Middle frontal gyrus (tissue), 1 donor: ENCODE measurements around the gene HELB.
A peak's percentile ranks its signal among the peaks of the same experiment; 100 is the strongest.

Experiments used
- DNase-seq: peaks from one replicate; pipeline ENCODE4 v3.0.0-alpha.2; 2015; ENCODE audit warnings: low spot score; ENCODE audit errors: extremely low spot score

HELB gene

DNA sequence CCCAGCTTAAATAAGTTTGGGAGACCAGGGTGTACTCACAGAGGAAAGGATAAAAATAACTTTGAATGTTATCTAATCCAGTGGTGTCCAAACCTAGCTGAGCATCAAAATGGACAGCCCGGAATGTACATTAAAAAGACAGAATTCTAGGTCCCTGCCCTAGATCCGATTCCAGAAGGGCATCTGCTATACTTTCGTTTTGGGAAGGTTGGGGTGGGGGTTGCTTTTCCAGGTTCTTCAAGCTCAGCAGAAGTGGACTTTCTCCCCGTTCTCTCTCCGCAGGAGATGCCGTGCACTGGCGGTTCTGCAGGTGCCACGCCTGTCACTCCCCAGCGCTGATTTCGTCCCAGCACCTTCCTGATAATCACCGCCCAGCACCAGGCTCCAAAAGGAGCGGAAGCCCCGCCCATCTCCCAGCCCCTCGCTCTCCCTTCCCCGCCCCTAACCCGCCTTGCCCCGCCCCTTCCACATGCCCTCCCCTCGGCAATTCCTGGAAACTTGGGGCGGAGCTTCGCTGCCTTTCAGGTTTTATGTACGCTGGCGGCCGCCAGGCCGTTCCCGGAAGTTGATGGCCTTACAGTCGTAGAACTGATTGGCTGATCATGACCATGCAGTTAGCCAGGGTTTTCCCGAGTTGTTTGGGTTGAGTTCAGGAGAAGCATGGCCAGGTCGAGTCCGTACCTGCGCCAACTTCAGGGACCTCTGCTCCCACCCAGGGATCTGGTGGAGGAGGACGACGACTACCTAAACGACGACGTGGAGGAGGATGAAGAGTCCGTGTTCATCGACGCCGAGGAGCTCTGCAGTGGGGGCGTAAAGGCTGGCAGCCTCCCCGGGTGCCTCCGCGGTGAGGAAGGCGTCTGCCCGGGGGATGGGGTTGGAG is at the start of gene HELB:
Gene HELB (plus strand): TSS at position 550 of the 883 bp plus-strand sequence. CDS start 111 bp downstream, at position 661.
- peak; percentile 82 for DNase-seq

- no peak for DNase-seq
Measured at GRCh38 chr12:66252771-66253170, 49.5 kb upstream of the HELB start.

GRCh38 chr12:66255737-66256136 is 46.6 kb upstream of the HELB start:
- no peak for DNase-seq

GRCh38 chr12:66258011-66258410 is 44.3 kb upstream of the HELB start:
- no peak for DNase-seq

DNA sequence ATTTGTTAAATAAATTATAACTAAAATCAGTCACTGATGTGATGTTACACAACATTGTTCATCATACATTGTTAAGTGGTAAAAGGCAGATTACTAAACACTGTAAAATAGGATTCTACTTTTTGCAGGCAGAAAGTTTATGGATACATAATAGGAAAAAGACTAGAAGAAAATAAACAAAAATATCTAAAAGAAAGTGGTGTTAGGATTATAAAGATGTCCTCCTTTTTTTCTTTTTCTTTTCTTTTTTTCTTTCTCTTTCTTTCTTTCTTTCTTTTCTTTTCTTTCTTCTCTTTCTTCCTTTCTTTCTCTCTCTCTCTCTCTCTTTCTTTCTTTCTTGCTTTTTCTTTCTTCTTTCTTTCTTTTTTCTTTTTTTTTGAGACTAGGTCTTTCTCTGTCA is 39.6 kb upstream of the HELB start:
- DNase-seq, result no peak

DNA sequence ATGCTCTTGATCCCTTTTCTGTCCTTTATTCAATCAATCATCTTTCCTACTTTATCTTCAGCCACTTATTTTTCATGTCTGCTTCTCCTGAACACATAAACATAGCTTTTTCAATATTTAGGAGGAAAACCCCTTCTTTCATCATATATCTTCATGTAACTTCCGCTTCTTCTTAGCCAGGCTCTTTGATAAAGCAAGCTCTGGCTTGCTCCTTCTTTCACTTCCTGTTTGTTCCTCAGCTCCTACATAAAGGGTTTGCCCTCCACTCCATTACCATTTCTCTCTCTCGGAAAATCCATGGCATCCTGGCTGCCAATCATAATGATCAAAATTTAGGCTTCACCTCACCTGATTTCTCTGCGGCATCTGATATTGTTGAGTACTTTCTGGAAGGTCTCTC is 33.7 kb upstream of the HELB start:
- no peak for DNase-seq

- no peak for DNase-seq
Measured at GRCh38 chr12:66269142-66269541, 33.2 kb upstream of the HELB start.

DNA sequence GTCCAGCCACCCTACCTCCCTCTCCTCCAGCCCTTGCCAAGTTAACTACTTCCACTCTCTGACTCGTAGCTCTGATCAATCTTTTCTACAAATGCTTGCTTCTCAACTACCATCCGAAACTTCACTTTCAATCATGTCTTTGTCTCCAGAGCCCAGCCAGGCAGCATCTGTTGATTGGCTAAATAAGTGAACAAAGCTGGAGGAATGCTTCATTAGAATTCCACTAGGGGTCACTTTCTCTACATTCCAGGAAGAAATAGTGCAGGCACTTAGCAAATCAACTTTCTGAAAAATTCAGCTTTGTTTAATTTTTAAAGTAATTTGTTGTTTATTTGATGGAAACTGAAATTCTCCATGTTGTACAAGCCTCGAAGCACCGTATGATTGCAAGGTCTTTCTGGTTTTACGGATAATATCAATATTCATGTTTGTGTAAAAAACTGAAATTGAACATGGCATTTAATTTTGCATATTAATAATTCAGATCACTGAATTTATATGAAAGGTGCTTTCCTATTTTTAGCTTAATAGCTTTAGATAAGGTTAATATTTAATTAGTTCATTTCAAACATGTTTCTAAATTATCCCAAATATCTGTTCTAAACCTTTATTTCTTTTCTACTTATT is 32.4 kb upstream of the HELB start:
- DNase-seq, result peak; percentile 48

- DNase-seq, result no peak
Measured at GRCh38 chr12:66270613-66271012, 31.7 kb upstream of the HELB start.

GRCh38 chr12:66272650-66273049 is 29.6 kb upstream of the HELB start:
- DNase-seq, result no peak

- no peak for DNase-seq
Measured at GRCh38 chr12:66273147-66273546, 29.1 kb upstream of the HELB start.

GRCh38 chr12:66275040-66275439 is 27.3 kb upstream of the HELB start:
- no peak for DNase-seq

DNA sequence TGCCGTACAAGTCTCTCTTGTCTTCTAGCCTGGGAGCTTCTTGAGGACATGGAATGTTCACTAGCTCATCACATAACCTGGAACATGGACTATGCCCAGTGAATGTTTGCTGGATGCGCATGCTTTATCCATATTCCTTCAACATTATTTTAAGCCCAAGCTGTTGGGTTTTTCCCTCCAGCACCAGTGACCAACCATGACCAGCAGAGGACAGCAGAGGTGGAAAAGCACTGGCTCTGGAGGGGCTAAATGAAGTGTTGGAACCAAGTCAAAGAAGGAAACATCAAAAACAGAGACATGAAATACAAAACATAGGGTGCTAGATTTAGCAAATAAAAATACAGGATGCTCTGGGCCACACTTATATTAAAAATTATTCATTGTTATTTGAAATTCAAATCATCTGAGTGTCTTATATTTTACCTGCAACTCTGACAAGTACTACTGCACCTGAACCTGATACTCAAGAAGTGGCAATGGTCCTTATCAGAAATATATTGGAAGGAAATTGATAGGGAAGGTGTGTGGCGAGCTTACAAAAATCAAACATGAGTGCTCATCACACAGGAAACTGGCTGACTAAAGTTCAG is 23.1 kb upstream of the HELB start:
- no peak for DNase-seq

- DNase-seq, result no peak
Measured at GRCh38 chr12:66280561-66280960, 21.7 kb upstream of the HELB start.

DNA sequence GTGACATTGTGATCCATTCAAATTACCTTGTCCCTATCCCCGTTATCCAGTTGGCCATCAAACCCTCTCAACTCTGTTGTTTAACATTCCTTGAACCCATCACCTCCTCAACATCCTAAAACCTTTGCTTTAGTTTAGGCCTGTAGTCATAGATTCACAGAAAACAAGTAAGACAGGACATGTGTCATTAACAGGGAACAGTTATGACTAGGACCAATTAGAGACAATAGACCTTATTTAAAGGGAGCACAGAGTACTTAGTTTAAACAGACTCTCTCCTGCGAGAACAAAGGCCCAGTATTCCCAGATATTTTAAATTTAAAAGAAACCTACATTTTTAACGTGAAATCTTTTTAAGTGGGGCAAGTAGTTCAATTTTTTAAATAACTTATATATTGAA is 20.0 kb upstream of the HELB start:
- DNase-seq, result no peak

GRCh38 chr12:66287275-66287674 is 15.0 kb upstream of the HELB start:
- no peak for DNase-seq

DNA sequence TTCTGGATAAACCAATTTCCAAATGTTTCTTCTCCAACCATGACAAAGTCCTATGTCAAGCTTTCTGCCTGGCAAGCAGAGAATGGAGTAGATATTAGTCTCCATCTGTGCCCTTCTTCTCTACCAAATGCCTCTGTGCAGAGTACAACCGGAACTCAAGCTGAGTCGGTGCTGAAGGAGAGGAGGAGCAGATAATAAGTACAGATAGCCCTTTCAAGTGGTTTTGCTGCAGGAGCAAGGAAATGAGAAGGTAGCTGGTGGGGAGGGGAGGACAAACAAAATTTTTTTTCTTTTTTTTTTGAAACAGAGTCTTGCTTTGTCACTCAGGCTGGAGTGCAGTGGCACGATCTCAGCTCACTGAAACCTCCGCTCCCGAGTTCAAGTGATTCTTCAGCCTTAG is 14.2 kb upstream of the HELB start:
- DNase-seq, result no peak

DNA sequence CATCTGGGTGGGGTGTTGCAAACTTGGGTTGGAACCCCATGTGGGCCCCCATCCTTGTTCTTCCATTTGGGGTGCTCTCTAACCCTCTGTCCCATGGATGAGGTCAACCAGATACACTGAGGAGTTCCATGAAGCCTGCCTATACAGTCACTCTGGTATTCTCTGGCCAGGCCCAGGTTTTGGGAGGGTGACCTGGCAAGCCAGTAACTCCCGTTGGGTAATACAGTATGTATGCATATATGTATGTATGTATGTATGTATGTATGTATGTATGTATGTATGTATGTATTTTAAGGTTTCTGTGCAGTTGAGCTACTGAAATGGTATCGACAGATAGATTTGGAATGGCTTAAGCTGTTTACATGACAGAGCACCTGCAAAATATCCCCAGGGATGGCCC is 12.8 kb upstream of the HELB start:
- DNase-seq, result no peak

- DNase-seq, result no peak
Measured at GRCh38 chr12:66290716-66291200, 11.5 kb upstream of the HELB start.

DNA sequence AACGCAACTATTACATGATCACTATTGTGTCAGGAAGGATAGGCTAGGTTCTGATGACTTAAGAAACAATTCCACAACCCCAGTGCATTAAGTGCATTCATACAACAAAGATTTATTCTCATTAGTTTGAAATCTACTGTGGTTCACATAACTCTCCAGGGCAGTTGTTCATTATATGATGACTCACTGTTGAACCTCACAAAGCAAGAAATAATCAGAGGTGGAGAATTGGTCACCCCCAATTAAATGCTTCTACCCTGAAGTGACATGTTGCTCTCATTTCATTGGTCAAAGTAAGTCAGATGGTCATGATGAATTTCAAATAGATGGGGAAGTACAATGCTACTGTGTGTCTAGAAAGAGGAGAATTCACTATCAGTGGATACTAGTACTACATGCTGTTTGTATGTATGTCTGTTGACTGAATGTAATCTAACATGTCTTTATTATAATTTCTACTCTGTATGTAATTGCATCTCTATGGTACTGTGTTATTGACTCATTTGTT is 6.1 kb upstream of the HELB start:
- no peak for DNase-seq

- DNase-seq, result no peak
Measured at GRCh38 chr12:66297080-66297479, 5.2 kb upstream of the HELB start.

GRCh38 chr12:66297923-66298322 is 4.4 kb upstream of the HELB start:
- no peak for DNase-seq
